Measurements from ENCODE around the gene OSBPL7.

The OSBPL7 gene

DNA sequence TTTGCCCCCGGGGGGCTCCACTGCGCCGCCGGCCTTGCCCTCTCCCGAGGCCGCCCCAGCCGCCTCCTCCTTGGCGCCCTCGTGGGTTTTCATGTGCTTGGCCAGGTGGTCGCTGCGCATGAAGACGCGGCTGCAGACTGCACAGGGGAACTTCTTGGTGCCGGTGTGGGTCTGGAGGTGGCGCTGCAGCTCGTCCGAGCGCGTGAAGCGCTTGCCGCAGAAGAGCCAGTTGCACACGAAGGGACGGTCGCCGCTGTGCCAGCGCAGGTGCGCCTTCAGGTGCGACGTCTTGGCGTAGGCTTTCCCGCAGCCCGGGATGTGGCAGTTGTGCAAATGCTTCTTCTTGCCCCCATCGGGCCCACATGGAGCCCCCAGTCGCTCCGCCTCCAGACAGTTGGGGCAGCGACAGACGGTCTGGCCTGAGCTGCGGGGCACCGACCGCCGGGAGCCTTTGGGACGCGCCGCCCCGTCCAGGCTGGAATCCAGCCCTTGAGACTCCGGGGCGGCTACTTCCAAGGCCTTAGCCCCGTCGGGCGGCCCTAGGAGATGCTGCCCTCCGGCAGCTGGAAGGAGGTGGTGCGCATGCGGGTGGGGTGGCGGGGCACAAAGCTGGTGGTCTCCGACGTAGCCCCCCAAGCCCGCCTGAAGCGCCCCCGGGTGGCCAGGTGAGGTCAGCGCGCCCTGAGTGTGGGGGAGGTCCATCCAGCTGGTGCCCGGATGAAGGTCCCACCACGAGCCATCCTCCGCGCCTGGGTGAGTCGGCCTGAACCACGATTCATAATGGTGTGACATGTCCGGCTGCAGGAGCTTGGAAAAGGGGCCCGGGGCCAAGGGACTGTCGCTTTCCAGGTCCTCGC, 26.0 kb upstream of the OSBPL7 start:
- DNase-seq, result no peak

DNA sequence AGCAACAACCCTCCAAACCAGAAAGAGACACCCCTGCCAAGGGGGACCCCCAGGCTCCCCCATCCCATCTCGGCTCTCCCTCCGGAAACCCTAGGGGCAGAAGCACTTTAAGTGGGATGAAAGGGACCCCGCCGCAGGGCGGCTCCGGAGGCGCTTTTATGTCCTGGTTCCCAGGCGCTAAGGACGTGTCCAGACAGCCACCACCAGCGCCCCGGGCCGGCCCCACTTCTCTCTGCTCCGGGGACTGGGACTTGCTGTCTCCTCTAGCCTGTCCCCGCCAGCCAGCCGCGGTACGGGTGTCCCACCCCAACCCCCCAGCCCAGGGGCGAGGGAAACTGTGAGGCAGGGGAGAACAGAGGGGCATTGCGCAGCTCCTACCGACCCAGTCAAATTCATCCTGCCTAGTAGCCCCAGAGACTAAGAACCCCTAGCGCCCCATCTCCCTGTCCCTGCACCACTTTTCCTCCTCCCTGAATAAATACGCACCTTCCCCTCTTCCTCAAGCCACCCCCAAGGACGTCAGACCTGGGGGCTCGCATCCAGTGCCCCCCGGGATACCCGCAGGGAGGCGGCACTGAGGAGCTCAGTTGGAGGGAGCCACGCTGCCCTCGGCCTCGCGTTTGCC, 25.2 kb upstream of the OSBPL7 start:
- DNase-seq, result no peak

DNA sequence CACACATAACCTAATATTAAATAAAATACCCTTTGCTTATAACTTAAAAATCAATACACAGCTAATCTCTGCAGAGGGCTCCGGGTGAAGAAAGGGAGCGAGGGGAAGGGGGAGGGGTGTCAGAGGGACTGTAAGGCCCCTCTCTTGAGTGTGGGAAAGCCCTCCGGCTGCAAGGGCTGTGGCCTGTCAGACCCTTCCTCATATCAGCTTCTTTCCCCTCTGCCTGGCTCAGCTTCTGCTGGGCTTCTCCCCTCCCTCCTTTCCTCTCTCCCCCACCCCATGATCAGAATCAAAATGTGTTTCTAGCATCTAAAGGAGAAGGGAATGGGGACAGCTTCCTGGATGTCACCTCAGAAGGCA, 24.1 kb upstream of the OSBPL7 start:
- DNase-seq, result no peak

DNA sequence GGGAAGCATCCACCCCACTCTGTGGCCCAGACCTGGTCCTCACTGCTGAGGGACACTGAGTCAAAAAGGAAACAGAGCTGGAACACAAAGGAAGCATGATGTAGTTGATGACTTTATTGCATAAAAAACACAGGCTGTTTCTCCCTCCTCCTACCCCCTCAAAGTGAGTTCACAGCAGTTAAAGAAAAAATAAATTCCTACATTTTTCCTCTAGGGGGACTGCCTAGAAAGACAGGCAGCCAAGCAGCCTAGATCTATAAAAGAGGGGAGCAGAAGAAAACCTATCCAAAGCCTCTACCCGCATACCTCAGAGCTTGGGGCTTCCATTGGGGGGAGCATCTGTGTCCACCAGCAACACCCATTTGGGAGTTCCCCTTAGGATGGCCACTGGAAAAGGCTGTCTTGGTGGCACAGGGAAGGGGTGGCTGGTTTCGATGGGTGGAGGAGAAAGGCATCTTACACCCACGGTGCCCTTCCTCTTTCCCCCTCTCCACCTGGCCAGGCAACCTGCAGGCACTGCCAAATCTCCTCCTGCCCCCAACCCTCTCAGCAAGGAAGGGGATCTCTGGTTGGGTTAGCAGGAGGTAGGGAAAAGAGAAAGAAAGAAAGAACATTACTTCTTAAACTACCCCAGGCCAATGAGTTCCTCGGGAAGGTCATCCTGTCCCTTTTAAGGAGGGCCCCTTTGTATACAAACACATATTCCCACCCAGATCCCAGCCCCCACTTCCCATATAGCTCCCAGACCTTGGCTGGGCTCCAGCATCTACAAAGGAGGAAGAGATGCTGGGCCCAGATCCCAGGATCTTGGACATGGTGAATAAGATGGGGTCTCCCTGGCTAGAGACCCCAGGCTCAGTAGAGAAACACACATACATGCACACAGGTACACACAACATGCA, 23.5 kb upstream of the OSBPL7 start:
- no peak for DNase-seq

DNA sequence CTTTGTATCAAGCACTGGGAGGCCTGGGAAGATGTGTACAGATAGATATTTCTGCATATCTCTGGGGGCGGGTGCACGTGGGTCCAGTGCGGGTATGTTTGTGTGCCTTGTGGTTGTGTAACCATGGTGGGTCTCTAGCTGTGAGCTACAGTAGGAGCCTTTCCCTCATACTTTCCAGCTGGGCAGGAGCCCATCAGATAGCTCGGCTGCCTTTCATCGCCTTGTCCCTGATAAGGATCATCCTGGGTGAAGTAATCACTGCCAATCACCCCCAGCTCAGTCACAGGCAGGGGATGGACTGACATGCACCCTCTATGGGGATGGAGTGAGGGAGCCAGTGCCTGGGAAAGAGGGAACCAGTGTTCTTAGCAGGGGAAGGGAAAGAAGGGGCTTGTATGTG, 22.6 kb upstream of the OSBPL7 start:
- no peak for DNase-seq

DNA sequence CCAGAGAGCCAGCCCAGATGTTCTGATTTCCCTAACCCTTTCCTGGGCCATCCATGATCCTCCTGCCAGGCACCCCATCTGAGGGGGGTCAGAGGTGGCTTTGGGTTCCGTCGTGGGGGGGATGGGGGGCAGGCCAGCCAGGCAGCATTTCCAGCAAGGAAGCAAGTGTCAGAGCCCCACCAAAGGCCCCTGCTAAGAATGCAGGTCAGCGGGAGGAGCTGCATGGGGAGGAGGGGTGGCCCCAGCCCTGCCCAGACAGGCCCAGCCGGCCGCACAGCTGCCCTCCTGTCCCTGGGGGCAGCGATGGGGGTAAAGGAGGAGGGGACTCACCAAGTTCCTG, 21.8 kb upstream of the OSBPL7 start:
- no peak for DNase-seq

DNA sequence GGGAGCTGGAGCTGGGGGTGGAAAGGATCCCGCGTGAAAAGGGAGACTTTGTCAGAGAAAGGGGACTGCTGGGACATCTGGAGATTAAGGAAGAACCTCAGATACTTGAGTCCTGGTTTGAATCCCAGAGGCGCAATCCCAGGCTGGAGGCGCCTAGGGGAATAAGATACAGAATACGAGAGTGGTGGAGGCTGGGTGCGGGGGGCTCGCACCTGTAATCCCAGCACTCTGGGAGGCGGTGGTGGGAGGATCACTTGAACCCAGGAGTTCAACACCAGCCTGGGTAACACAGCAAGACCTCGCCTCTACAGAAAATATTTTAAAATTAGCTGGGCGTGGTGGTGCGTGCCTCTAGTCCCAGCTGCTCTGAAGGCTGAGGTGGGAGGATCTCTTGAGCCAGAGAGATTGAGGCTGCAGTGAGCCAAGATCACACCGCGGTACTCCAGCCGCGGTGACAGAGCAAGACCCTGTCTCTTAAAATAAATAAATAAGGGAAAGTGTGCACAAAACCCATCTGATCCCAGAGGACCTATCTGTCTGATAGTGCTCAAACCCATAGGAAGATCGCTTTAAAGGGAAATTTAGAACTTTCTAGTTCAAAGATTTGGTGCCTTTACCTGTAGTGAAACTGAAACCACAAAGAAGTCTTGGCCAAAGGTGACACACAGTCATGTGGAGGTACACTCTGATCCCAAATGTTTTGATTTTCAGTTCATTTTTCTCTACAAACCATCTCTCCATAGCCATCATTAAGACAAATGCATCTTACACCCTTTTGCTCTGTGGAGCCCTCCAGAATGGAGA, 20.1 kb upstream of the OSBPL7 start:
- no peak for DNase-seq

DNA sequence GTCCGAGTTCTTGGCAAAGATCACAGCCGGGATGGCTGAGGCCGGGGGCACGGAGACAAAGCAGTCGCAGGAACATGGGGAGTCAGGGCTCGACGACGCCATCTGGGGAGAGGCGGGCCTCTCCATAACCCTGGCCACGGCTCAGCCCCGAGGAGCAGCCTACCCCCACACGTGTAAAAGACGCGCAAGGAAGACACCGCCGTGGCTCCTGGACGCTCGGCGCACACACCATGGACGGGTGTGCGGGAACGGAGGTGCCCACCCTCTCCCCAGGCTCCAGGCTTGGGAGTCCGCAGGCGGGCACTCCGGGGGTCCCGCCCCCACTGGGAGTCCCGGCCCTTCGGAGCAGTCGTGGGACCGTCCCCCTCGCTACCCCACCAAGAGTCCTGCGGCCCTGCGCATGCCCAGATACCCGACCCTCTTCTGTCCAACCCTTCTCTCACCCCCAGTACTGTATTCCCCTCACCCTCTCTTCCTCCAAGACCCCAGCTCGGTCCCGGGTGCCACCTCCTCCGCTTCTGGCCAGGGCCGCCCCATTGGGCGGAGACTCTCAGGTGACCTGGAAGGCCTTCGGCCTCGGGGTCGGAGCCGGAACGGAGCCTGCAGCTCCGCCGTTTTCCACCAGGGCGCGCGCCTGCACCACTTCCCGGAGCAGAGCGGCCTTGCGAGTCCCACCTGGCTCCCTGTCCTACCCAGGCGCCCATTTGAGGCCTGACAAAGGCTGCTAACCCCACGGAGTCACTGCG, 19.3 kb upstream of the OSBPL7 start, which contains the start of gene SCRN2:
SCRN2 (minus strand) TSS at position 532 of the 746 bp plus-strand sequence; CDS start at position 102, 430 bp downstream.
- peak; percentile 87 for DNase-seq

DNA sequence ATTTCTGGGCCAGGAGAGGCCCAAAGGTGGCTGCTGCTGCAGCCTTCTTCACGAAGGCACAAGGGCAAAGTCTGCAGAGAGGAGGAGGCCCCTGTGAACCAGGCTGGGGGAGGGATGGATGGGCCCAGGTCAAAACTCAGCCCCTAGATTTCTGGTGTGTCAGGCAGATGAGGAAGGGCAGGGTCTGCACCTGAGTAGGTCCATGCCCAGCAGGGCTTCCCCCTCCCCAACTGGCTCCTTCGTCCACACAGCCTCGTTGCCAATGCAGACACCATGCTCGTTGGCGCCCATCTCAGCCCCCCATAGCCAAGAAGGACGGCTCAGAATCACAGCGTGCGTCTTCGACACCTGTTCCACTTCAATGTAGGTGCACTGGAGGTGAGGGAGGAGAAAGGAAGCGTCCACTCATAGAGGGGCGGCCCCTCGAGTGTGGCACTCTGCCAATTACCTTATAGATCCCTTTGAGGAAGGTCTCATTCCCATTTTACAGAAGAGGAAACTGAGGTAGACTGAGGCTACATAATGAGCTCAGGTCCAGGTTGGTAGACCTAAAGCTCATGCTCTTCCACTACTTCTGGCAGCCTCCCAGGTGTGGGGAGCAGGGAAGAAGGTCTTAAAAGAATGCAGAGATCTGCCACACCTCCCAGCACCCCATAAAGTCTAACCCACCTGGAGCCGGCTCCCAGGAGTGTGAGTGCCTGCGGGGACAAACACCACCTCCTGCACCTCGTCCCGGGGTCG, 18.6 kb upstream of the OSBPL7 start:
- DNase-seq, result no peak

DNA sequence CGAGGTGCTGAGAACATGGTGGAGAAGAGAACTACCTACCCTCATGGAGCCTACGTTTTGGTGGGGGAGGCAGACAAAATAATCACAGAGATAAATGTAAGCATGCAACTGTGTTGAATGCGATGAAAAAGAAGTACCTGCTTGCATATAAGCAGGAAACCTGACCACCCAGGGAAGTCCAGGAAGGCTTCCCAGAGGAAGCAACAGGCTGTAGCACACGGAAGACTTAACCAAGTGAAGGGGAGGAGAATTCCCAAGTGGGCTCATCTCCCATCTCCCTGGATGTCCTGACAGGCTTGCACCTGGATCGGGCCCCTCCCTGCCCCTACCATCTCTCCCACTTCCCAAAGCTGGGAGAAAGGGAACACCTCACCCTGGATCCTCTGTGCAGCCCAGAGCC, 17.5 kb upstream of the OSBPL7 start:
- DNase-seq, result no peak

DNA sequence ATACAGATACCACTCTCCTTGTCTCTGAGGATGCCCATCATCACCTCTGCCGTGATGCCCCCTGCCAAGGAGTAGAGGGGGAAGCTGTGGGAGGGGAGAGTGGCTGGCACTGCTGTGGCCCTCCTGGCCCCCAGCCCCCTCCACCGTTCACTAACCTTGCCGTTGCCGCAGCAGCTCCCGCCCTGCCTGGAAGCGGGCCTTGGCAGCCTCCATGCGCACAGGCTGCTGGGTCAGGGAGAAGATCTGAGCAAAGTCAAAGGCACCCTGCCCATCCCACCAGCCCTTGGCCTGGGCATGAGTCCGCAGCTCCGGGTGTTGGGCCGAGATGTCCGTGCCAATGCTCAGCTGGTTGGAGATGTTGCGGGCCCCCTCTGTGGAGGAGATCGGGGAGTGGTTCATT, 17.0 kb upstream of the OSBPL7 start:
- DNase-seq, result no peak

DNA sequence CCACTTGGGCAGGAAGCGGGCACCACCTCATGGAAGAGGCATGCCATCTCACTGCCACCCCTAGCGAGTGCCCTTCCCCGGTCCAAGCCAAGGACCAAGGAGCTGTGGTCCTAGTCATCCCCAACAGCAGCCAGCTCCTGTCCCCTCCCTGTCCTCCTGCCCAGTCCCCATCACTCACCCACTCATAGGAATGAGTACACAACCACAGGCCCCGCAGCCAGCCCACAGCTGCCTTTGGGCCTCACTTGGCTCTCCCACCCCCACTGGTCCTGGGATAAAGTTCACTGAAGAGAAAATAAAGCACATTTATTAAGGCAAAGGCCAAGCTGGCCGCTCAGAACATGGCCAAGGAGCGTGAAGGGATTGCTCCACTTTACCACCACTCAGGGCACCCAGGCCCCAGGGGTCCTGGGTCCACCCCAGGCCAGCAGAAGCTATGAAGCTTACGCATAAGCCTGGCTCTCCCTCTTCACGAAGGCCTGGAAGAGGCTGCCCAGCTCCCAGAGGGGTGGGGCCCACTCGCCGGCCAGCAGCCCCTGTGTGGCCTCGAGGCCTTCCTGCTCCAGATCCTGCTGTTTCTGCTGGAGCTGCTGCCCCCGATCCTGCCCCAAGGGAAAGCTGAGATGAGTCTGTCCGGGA, 15.9 kb upstream of the OSBPL7 start:
- no peak for DNase-seq

DNA sequence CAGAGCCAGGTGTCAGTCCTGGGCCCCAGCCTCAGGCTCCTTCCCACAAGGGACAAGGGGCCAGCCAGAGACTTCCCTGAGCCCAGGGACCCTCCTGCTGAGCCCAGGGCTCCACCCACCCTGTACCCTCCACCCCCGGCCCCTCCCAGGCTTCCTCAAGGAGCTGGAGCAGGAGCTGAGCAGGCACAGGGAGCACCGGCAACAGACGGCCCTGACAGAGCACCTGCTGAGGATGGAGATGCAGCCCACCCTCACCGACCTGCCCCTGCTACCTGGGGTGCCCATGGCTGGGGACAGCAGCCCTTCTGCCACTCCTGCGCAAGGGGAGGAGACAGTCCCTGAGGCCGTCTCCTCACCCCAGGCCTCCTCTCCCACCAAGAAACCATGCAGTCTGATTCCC, 15.0 kb upstream of the OSBPL7 start:
- no peak for DNase-seq

DNA sequence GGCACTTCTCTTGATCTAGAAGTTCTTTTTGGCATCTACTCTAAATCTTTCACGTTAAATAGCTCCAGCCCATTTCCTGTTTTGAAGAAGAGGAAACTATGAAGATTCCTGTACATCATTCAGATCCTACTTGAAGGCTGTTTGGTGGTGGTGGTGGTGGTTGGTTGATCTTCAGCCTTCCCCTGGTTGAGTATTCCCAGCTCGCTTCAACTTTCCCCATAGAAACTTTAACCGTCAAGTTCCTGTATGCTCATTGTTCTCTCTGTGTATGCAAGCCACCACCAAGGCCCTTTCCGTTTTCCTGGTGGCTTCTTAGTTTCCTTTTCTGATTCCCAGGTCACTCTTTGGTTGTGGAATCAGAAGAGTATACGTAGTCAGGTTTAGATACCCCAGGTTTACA, 13.2 kb upstream of the OSBPL7 start:
- DNase-seq, result no peak

DNA sequence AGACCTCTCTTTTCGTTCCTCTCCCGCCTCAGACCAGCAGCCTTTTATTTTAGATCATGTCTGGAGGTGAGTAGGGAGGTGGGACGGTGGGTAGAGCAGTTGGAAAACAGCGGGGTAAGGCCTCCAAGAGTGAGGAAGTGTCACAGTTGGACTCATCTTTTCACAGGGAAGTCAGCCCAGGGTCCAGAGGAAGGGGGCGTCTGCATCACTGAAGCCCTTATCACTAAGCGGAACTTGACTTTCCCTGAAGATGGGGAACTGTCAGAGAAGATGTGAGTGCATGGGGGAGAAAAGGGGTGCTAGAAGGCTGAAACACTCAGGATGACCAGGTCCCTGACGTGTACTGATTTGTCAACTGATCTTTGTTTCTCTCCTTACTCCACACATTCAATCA, 10.3 kb upstream of the OSBPL7 start:
- DNase-seq, result no peak

DNA sequence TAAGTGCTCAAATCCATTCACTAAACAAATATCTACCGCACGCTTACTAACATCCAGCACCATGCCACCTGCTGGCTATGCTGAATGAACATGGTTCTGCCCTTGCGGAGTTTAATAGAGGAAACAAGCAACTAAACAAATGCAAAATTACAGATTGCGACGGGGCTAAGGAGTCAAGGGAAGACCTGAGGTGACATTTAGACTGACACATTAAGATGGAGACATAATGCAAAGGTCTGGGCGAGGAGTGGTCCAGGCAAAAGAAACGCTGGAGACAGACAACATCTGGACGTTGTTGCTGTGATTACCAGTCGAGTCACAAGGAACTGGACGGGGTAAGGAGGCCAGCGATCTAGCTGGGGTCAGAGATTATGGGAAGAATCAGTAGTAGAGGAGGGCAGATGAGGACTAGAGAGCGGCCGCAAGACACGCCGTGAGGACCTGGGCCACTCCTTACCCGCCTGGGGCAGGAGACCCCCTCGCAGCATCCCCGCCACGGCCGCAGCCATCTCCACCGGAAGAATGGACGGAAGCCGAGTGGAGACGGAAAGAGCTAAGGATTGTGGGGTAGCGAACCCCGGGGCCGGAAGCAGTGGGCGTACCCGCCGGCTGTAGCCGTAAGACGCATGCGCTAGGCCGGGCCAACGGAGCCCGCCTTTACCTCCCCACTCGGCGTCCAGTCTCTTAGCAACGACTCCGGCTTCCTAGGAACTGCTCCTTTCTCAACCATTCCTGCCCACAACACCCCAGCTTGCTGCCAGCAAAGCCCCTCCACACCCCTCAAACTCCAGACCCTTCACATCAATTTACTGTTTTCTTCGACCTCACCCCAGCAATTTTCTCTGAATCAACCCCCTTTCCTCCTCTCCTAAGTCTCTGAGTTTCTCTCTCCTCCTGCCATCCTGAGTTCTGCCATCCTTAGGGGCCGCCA, 9.7 kb upstream of the OSBPL7 start, which contains the start of the genes LRRC46 and MRPL10:
LRRC46 (plus strand) TSS at position 668 of the 931 bp plus-strand sequence. CDS start 320 bp downstream, outside the sequence.
MRPL10 (minus strand) TSS at position 539 of the 931 bp plus-strand sequence; CDS start at position 509, 30 bp downstream.
- peak; percentile 91 for DNase-seq

DNA sequence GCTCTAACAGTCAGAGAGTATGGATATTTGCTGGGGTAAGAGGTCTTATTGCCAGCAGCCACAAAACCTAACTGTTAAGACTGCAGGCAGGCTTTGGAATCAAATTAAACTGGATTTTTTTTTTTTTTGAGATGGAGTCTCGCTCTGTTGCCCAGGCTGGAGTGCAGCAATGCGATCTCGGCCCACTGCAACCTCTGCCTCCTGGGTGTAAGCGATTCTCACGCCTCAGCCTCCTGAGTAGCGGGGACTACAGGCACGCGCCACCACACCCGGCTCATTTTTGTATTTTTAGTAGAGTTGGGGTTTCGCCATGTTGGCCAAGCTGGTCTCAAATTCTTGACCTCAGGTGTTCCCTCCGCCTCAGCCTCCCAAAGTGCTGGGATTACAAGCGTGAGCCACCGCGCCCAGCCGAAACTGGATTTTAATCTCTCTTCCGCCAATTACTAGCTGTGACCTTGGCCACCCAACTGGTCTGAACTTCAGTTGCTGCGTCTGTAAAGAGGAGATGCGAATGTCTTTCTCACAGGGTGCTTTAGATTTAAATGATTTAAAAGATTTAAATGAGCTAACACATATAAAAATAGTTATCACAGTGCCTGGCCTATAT, 8.9 kb upstream of the OSBPL7 start:
- DNase-seq, result no peak

DNA sequence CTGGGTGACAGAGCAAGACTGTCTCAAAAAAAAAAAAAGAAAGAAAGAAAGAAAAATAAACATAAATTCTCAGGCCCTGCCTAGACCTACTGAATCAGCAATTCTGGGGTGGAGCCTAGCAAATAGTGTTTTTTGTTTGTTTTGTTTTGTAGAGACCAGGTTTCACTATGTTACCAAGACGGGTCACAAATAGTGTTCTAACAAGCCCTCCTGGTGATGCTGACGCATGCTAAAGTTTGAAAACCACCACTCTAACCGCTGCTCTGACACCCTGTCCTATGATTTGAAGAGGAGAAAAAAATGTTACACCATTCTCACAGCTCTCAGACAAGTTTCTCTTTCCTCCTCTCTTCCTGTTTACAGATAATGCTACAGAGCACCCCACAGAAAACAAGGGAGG, 8.3 kb upstream of the OSBPL7 start:
- DNase-seq, result no peak

DNA sequence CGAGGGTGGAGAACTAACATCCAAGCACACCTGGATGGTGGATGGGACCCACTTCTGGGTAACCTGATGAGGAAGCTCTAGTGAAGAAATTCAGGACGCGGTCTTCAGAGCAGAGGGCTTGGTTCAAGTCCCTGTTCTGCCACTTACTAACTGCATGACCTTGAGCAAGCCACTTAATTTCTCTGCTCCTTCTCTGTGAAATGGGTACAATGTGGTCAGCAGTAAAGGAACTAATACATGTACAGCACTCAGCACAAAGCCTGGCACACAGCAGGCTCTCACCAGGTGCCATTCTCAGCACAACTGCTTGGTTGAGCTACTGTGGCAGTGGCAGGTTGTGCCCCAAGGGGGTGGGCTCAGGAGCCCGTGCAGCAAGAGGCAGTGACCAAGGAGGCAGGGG, 1.9 kb upstream of the OSBPL7 start:
- DNase-seq, result no peak

Measured in SHP77 treated with DMSO at 0.1 percent for 48 hours (cell line).